Spleen (tissue), 7 donors: Measurements from ENCODE around the gene TXNRD2.

Experiments used
- POLR2A ChIP-seq, 3 donors: fragments of 450-650 bp; IDR thresholded peaks; one replicate each; pipeline ENCODE4 v1.5.1; 2017; ENCODE audit warnings: antibody characterized with exemption in 3 of 3, mild to moderate bottlenecking in 1 of 3
- TF ChIP-seq, protein P1 (sequence below), 11 experiments: fragments of 200-600 bp in 7 of 11; fragments of 450-650 bp in 4 of 11; sonication (generic) in 4 of 11; IDR thresholded peaks in 8 of 11; conservative IDR thresholded peaks in 3 of 11; 1 replicate in 7 of 11; 2 replicates in 4 of 11; pipeline versions ENCODE4 v1.4.0 to v1.8.0; 2016 to 2021; ENCODE audit warnings: antibody characterized with exemption in 11 of 11, inconsistent platforms in 4 of 11, mild to moderate bottlenecking in 1 of 11
- donor health status: DM: no; HTN: no; CAD: no; lungs with moderate emphysema.
- donor health status: DM: no; HTN: no; CAD: no.
- donor health status: DM: no; HTN: no; CAD: no.

DNA sequence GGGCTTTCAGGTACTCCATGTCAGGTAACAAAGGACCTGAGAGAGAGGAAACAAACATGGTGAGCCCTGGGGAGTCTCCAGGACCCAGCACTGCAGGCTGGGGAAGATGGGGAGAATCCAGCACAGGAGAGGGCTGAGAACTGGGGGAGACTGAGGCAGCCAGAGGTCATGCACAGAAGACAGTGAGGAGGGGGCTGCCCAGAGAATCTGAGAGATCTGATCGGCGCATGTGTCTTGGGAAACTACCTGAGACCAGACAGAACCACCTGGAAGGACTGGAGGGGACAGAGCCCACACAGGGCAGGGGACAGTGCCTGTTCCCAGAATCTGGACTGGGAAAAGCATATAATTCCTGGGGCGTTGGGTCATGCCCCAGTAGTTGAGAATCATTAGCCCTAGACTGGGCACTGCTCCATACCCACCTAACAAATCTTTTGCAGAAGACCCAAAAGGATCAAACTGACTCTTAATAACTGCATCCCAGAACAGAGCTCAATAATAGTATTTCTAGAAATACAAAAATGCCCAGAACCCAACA, 20.0 kb downstream of the TXNRD2 start:
- TF ChIP-seq, protein P1, sequence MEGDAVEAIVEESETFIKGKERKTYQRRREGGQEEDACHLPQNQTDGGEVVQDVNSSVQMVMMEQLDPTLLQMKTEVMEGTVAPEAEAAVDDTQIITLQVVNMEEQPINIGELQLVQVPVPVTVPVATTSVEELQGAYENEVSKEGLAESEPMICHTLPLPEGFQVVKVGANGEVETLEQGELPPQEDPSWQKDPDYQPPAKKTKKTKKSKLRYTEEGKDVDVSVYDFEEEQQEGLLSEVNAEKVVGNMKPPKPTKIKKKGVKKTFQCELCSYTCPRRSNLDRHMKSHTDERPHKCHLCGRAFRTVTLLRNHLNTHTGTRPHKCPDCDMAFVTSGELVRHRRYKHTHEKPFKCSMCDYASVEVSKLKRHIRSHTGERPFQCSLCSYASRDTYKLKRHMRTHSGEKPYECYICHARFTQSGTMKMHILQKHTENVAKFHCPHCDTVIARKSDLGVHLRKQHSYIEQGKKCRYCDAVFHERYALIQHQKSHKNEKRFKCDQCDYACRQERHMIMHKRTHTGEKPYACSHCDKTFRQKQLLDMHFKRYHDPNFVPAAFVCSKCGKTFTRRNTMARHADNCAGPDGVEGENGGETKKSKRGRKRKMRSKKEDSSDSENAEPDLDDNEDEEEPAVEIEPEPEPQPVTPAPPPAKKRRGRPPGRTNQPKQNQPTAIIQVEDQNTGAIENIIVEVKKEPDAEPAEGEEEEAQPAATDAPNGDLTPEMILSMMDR (IDR thresholded peaks at IDR 0.05 in 8 of 11, conservative IDR thresholded peaks at IDR 0.05 in 3 of 11) = no peak
- TF ChIP-seq POLR2A (IDR thresholded peaks at IDR 0.05) = no peak
